ENCODE measurements around the gene FBXO47. TPM values are rescaled to one million over a fixed set of nuclear protein-coding genes. Genes with fewer than 3 reads are reported as not detected.

Gene FBXO47
- total and polyA plus RNA-seq, 2 donors (not counting 3 experiments of a cell fraction or from before 2014, with no cell fraction given): not detected

GRCh38 chr17:38907930-38908675 lies 59.1 kb downstream of the FBXO47 start:
- dilution Hi-C loops (cut with MboI; ENCODE audit: extremely low pct_ligation_motif_present, low sequenced_read_pairs) (no loop called here), intact Hi-C loops (cut with micrococcal nuclease) (loop anchor here (2.0 kb wide), 1 partner anchor 37 kb away; the partner anchor contains the start of gene LASP1)
- Histone ChIP-seq H3K9ac (replicated peaks; ENCODE audit: extremely low read depth, insufficient read depth, low read length) (no peak overlapping the region), H3K4me3 (replicated peaks in 1 of 3; ENCODE audit: insufficient read depth in 1 of 3, low read depth in 1 of 3, low read length in 3 of 3) (no peak overlapping the region), H4K20me1 (replicated peaks; ENCODE audit: control insufficient read depth, extremely low read depth, insufficient read depth, low read length) (no peaks in the 10 kb centered on the region), H3K27me3 (ENCODE audit: control insufficient read depth in 2 of 2, insufficient read depth in 2 of 2, low read length in 2 of 2) (no peaks in the 10 kb centered on the region), H3K27ac (ENCODE audit: insufficient read depth, low read depth, low read length) (peak overlapping the region; percentile 24), H3K36me3 (ENCODE audit: control insufficient read depth in 2 of 2, extremely low read depth in 1 of 2, insufficient read depth in 2 of 2, low read length in 2 of 2) (peaks cover 0 to 23% of the 10 kb centered on the region in 2 experiments), H3K9me3 (replicated peaks; ENCODE audit: control insufficient read depth, insufficient read depth, low read length) (no peaks in the 10 kb centered on the region), H2AFZ (ENCODE audit: low read depth, low read length) (no peak overlapping the region), H3K4me2 (ENCODE audit: insufficient read depth, low read length) (no peak overlapping the region), H3K4me1 (ENCODE audit: control insufficient read depth, extremely low read depth, insufficient read depth, low read length) (peaks cover 32% of the 10 kb centered on the region), H3K79me2 (ENCODE audit: control insufficient read depth, insufficient read depth, low read length) (peaks cover 49% of the 10 kb centered on the region), H3K9me1 (replicated peaks; ENCODE audit: control insufficient read depth, extremely low read depth, insufficient read depth, low read length) (no peaks in the 10 kb centered on the region)
- peak; percentile 68 for FAIRE-seq
- TF ChIP-seq JUN (IDR thresholded peaks at IDR 0.05; ENCODE audit: borderline replicate concordance, insufficient read depth, insufficient read length, low read depth) (no peak), CTCF (IDR thresholded peaks at IDR 0.05; ENCODE audit: extremely low read depth in 1 of 2, insufficient read depth in 1 of 2, low read depth in 1 of 2, low read length in 2 of 2) (peak in 1 of 2 donors; percentile 24), GATA2 (IDR thresholded peaks at IDR 0.05; ENCODE audit: insufficient read depth, insufficient read length, low read depth, low read length) (no peak), FOS (IDR thresholded peaks at IDR 0.05; ENCODE audit: borderline replicate concordance, insufficient read depth, low read length) (no peak), MAX (IDR thresholded peaks at IDR 0.05; ENCODE audit: insufficient read depth, insufficient read length) (no peak), MYC (IDR thresholded peaks at IDR 0.05; ENCODE audit: low read depth, low read length) (no peak), EZH2 (IDR thresholded peaks at IDR 0.05; ENCODE audit: borderline replicate concordance, low read depth, low read length, severe bottlenecking) (no peak), POLR2AphosphoS5 (IDR thresholded peaks at IDR 0.05; ENCODE audit: insufficient read depth, low read depth, low read length) (no peak)
- ChIA-PET CTCF (interaction anchor here (0.9 to 2.5 kb wide), 6 partner anchors 10 to 75 kb away, joined by 4 to 9 read pairs (median 5); partner anchors contain the start of gene LASP1), POLR2A (interaction anchor here (1.8 kb wide), 1 partner anchor 39 kb away, joined by 10 read pairs; the partner anchor contains the start of gene LASP1)
- DNase-seq (ENCODE audit: low read depth, low spot score): no peak
- no TSS peak for BruUV-seq (replicated peaks)

Data from endothelial cell of umbilical vein (primary cell).